ENCODE measurements around the gene HOXB7. TPM values are rescaled to one million over a fixed set of nuclear protein-coding genes. Genes with fewer than 3 reads are reported as not detected.
A peak's percentile ranks its signal among the peaks of the same experiment; 100 is the strongest.

The HOXB7 gene
- total RNA-seq, 3 donors from 2014 or later: 10.9 to 29.1 (median 22.4) TPM

GRCh38 chr17:48605409-48605919 is 5.4 kb downstream of the HOXB7 start:
- intact Hi-C loops (cut with DNase I, micrococcal nuclease): no loop called here
- ATAC-seq: no peak
- no peak overlapping the region for H3K4me3 ChIP-seq

GRCh38 chr17:48604770-48605329 is 6.0 kb downstream of the HOXB7 start, which contains the start of gene HOXB6:
Gene HOXB6, minus strand, starts transcription at chr17:48604986. Its CDS starts 6,836 bp downstream, at chr17:48598150.
- intact Hi-C loops (cut with DNase I, micrococcal nuclease): no loop called here
- peaks cover 18% of the 10 kb centered on the region for H3K4me1 ChIP-seq (ENCODE audit: low read depth)
- DNase-seq (peak; percentile 84 to 93 (median 86)), ATAC-seq (peak; percentile 64)
- H3K4me3 ChIP-seq: peak within 1 kb of the TSS; percentile 54
- TF ChIP-seq CTCF (IDR thresholded peaks at IDR 0.05): no peak
- H3K9me3 ChIP-seq: no peaks in the 10 kb centered on the region
- no peaks in the 10 kb centered on the region for H3K36me3 ChIP-seq (ENCODE audit: low read depth)

More at GRCh38 chr17:48605409-48605919, 5.4 kb downstream of the HOXB7 start:
- no peak for TF ChIP-seq CTCF (IDR thresholded peaks at IDR 0.05)
- Histone ChIP-seq H3K4me1 (ENCODE audit: low read depth) (peaks cover 12% of the 10 kb centered on the region), H3K9me3 (no peaks in the 10 kb centered on the region), H3K36me3 (ENCODE audit: low read depth) (no peaks in the 10 kb centered on the region)
- DNase-seq: peak in 2 of 3 donors; percentile 49 to 54

- peak overlapping the region; percentile 54 for H3K4me3 ChIP-seq
- TF ChIP-seq CTCF (IDR thresholded peaks at IDR 0.05): no peak
- no peaks in the 10 kb centered on the region for H3K9me3 ChIP-seq
- peaks cover 22% of the 10 kb centered on the region for H3K4me1 ChIP-seq (ENCODE audit: low read depth)
- intact Hi-C loops (cut with DNase I, micrococcal nuclease): no loop called here
- peak; percentile 77 to 84 (median 81) for DNase-seq
- peak; percentile 69 for ATAC-seq
- no peaks in the 10 kb centered on the region for H3K36me3 ChIP-seq (ENCODE audit: low read depth)
These were observed 6.7 kb downstream of the HOXB7 start for GRCh38 chr17:48603959-48604769.

DNA sequence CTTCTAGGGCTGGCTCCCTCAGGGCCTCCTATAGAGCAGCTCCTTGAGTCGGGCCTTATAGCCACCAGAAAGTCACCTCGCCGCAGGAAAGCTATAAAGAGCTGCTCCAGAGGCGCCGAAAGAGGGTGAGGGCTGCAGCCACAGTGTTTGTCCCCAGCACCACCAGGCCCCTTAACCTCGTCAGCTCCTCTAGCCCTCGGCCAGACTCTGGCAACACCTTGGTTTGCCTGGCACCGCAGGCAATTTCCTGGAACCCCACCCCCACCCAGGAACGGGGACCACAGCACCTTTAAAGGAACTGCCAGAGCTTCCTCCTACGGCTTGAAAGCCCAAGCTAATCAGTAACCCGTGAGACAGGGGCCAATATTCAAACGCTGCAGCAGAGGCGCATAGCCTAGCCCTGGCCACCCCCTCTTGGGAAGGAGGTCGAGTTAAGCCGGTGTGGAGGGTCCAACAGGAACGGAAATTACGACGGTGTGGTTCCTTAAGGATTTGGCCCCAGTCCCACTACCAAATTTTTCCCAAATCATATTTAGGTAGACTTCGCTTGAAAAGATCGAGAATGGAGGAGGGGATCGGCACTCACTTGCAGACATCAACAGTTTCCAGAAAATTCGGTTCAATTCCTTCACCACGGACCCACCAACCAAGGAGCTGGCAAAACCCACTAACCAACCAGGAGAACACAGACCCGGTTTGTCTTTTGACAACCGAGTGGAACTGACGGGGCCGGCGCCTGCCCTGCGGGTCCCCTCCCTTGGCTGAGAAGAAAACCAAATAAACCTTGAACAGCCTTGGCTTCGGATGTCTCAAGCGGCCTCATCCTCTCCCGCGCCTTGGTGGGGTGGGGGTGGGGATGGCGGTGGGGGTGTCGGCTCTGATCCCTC is 9.0 kb downstream of the HOXB7 start:
- peak; percentile 59 for ATAC-seq
- intact Hi-C loops (cut with DNase I, micrococcal nuclease): no loop called here

More for the DNA sequence above, 9.0 kb downstream of the HOXB7 start:
- no peaks in the 10 kb centered on the region for H3K36me3 ChIP-seq (ENCODE audit: low read depth)
- DNase-seq: peak; percentile 81 to 82 (median 82)
- peaks cover 34% of the 10 kb centered on the region for H3K4me1 ChIP-seq (ENCODE audit: low read depth)
- H3K9me3 ChIP-seq: no peaks in the 10 kb centered on the region
- no peak for TF ChIP-seq CTCF (IDR thresholded peaks at IDR 0.05)
- H3K4me3 ChIP-seq: peak overlapping the region; percentile 54
